Osteocyte (in vitro differentiated cells): ENCODE data around the gene FAM222B. TPM values are rescaled to one million over a fixed set of nuclear protein-coding genes. Genes with fewer than 3 reads are reported as not detected.

ENCODE experiments used
- DNase-seq: peaks from one replicate; pipeline ENCODE4 v3.0.0; 2021; ENCODE audit warnings: mixed read lengths; ENCODE audit not compliant: unreplicated experiment; ENCODE audit errors: extremely low spot score
- H3K27ac Mint-ChIP-seq: one replicate; pipeline ENCODE4 v1.8.0; 2021; ENCODE audit warnings: mild to moderate bottlenecking, mixed read lengths; ENCODE audit not compliant: unreplicated experiment
- H3K27me3 Mint-ChIP-seq: one replicate; pipeline ENCODE4 v1.8.0; 2021; ENCODE audit warnings: mixed read lengths; ENCODE audit not compliant: unreplicated experiment
- H3K36me3 Mint-ChIP-seq: one replicate; pipeline ENCODE4 v1.8.0; 2021; ENCODE audit warnings: mixed read lengths; ENCODE audit not compliant: unreplicated experiment
- H3K4me1 Mint-ChIP-seq: one replicate; pipeline ENCODE4 v1.8.0; 2021; ENCODE audit warnings: mixed read lengths; ENCODE audit not compliant: unreplicated experiment
- H3K4me3 Mint-ChIP-seq: one replicate; pipeline ENCODE4 v1.8.0; 2021; ENCODE audit warnings: mild to moderate bottlenecking, moderate library complexity, mixed read lengths; ENCODE audit not compliant: unreplicated experiment
- H3K9me3 Mint-ChIP-seq: one replicate; pipeline ENCODE4 v1.8.0; 2021; ENCODE audit warnings: mixed read lengths; ENCODE audit not compliant: unreplicated experiment
- total RNA-seq: library from RNA; stranded (reverse); gene quantifications from 2 replicates; pipeline ENCODE4 v1.2.1, GENCODE V29; 2021
- TF ChIP-seq, protein P1 (sequence below): fragments of 200-600 bp; sonication (generic); IDR thresholded peaks from 2 replicates; pipeline ENCODE4 v1.5.0; 2021; ENCODE audit warnings: antibody characterized with exemption, mild to moderate bottlenecking, moderate library complexity

The FAM222B gene
- total RNA-seq, 1 donor from 2014 or later, result 21.2 TPM

- peaks cover 11% of the 10 kb centered on the region for H3K36me3 Mint-ChIP-seq
- no peak overlapping the region for H3K4me3 Mint-ChIP-seq
- no peaks in the 10 kb centered on the region for H3K9me3 Mint-ChIP-seq
- TF ChIP-seq, protein P1, sequence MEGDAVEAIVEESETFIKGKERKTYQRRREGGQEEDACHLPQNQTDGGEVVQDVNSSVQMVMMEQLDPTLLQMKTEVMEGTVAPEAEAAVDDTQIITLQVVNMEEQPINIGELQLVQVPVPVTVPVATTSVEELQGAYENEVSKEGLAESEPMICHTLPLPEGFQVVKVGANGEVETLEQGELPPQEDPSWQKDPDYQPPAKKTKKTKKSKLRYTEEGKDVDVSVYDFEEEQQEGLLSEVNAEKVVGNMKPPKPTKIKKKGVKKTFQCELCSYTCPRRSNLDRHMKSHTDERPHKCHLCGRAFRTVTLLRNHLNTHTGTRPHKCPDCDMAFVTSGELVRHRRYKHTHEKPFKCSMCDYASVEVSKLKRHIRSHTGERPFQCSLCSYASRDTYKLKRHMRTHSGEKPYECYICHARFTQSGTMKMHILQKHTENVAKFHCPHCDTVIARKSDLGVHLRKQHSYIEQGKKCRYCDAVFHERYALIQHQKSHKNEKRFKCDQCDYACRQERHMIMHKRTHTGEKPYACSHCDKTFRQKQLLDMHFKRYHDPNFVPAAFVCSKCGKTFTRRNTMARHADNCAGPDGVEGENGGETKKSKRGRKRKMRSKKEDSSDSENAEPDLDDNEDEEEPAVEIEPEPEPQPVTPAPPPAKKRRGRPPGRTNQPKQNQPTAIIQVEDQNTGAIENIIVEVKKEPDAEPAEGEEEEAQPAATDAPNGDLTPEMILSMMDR, result no peak
- no peaks in the 10 kb centered on the region for H3K27me3 Mint-ChIP-seq
- H3K4me1 Mint-ChIP-seq, result peaks cover 24% of the 10 kb centered on the region
- DNase-seq, result no peak
- peak overlapping the region; percentile 41 for H3K27ac Mint-ChIP-seq
Observed at GRCh38 chr17:28748852-28749515, 93.6 kb downstream of the FAM222B start.

DNA sequence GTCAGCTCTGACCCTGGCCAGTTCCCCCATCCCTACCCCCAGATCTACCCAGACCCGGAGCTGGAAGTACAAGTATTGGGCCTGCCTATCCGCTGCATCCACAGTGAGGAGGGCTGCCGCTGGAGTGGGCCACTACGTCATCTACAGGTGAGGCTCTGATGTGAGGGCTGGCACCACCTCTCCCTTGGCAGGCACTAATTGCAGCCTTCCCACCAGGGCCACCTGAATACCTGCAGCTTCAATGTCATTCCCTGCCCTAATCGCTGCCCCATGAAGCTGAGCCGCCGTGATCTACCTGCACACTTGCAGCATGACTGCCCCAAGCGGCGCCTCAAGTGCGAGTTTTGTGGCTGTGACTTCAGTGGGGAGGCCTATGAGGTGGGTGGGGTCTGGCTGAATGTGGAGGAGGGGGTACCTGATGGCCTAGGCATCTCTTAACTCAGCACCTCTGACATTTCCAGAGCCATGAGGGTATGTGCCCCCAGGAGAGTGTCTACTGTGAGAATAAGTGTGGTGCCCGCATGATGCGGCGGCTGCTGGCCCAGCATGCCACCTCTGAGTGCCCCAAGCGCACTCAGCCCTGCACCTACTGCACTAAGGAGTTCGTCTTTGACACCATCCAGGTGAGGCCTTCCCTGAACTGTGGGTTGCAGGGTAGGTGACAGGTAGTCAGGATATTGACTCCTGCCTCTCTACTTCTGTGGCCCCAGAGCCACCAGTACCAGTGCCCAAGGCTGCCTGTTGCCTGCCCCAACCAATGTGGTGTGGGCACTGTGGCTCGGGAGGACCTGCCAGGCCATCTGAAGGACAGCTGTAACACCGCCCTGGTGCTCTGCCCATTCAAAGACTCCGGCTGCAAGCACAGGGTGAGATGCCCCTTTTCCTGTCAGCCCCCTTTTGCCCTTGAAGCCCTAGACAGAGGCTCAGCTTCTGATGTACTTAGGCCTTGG lies 94.5 kb downstream of the FAM222B start:
- Mint-ChIP-seq H3K27me3 (no peaks in the 10 kb centered on the region), H3K4me1 (peaks cover 26% of the 10 kb centered on the region), H3K9me3 (no peaks in the 10 kb centered on the region), H3K36me3 (peaks cover 11% of the 10 kb centered on the region), H3K4me3 (no peak overlapping the region), H3K27ac (no peak overlapping the region)
- TF ChIP-seq, protein P1, result no peak
- no peak for DNase-seq

- TF ChIP-seq, protein P1, result no peak
- Mint-ChIP-seq H3K9me3 (no peaks in the 10 kb centered on the region), H3K27me3 (no peaks in the 10 kb centered on the region), H3K36me3 (peaks cover 9% of the 10 kb centered on the region), H3K4me1 (peaks cover 34% of the 10 kb centered on the region), H3K4me3 (no peak overlapping the region), H3K27ac (no peak overlapping the region)
- no peak for DNase-seq
Observed at GRCh38 chr17:28747051-28747691, 95.4 kb downstream of the FAM222B start.

DNA sequence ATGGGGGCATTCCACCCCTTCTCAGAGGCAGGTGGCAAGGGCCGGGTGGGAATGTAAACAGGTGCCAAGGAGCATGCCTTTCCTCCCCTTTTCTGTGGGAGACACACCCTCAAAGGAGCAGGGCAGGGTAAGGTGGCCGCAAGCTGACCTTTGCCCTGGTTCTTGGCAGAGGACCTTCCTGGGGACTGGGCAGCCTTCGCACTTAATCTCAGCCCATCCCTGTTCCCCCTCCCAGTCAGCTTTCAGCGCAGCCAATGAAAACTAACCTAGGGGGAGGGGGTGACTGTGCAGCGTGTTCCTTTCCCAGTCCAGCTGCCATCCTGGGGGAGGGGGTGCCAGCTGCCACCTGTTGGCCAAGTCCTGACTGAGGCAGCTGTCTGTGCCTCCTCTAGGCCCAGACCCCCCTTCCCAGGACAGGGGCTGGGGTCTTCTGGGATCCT lies 96.0 kb downstream of the FAM222B start:
- Mint-ChIP-seq H3K36me3 (peaks cover 9% of the 10 kb centered on the region), H3K27ac (peak overlapping the region; percentile 89), H3K4me1 (peaks cover 37% of the 10 kb centered on the region), H3K27me3 (no peaks in the 10 kb centered on the region), H3K9me3 (no peaks in the 10 kb centered on the region), H3K4me3 (peak overlapping the region; percentile 89)
- TF ChIP-seq, protein P1, result no peak
- no peak for DNase-seq
